NCI-H1930 (cell line): ENCODE results near the gene DSEL.

ENCODE experiments used
- DNase-seq, 2 experiments: peaks; one replicate each; lab custom pipeline; 2025; lab: John Stamatoyannopoulos, UW

The DSEL gene

DNA sequence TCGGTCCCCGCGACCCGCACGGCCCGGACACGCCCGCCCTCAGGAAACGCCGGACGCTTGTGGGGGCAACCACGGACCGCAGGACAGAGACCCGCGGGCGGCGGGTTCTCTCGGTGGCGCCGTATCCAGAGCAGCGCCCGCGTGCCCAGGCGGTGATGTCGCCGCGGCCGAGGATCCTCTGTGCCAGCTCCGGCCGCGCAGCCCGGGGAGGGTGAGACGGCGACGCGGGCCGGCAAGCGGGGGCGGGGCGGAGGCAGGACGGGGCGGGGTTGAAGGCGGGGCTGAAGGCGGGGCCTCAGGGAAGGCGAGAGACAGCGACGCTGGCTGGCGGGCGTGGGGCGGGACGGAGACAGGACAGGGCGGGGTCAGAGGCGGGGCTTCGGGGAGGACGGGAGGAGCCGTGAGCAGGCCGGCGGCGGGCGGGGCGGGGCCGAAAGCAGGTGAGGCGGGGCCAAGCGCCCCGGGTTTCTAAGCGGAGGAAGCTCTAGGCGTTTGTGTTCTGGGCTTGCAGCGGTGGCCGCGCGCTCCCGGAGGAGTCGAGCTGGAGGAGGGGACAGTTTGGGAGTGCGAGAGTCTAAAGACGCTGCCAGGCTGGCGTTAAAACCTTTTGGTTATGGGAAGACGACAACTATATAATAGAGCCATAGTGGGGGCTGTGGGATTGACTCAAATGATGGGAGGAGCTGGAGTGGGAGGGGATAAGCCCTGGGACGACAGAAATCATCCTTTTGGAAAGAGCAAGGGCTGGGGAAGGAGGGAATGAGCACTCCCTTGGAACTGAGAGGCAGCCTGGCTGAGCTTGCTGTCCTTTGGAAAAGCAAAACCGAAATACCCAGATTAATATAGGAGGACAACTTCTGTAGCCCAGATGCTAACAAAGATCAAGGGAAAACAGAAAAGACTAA, at the start of gene DSEL:
Gene DSEL, minus strand, starts transcription at position 182 of the 905 bp plus-strand sequence. CDS start 2,112 bp downstream, outside the sequence.
- DNase-seq, result peak; percentile 82 to 89

DNA sequence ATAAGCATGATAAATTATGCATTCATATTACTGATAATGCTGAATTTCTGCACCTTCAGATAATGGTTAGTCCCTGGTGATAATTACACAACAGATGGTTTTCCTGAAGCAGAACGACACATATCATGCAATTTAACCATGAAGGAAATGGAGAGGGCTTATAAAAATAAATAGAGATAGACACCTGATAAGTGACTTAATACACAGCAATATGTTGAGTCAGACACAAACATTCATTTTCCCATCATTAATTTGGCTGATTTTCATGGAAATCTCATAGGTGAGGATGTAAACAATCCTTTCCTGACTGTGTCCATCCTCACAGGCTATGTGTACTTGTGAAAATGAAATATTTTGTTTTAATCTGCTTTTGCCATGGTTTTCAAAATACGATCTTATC, 36.9 kb upstream of the DSEL start:
- no peak for DNase-seq

DNA sequence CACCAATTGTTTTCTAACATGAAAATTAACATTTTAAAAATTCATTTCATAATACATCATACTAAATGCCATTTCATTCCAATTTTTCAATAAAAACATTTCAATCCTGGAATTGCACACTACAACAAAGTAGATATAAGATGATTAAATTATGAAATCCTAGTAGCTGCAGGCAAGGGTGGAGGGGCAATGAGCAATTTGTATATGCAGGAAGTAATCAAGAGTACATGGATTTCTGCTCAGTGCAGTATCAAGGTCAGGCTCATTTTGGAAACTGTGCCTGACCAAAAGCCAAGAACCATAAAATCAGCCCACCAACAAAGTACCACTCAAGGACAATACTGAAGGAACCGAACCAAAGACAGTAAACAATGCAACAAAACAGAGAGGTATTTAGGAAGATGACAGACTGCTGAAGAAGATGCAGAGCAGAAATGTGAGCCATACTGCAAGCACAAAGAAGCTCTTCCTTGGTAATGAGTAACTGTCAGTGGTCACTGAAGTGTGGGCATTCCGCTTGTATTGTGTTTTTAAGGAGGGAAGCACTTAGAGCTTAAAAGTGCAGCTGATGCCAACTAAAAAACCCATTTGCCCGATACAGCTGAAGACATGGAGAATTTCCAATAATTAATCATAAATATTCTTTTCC, 34.5 kb upstream of the DSEL start:
- no peak for DNase-seq

DNA sequence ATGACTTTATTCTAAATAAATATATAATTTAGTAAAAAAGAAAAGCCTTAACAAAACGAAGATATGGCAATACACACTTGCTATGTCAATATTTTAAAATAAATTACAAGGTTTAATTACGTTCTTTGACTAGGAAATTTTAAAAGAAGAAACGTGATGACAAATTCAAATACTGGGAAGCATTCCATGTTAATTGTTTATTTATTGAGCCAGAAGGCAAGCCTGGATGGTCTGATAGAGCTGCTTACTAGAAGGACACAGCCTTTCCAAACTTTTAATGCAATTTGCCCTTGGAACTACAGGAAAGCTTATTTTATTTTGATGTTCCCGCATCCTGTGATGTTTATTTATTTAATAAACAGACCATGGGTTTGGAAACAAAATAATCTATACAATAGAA, 33.4 kb upstream of the DSEL start:
- DNase-seq, result peak in 1 of 2 experiments; percentile 15

DNA sequence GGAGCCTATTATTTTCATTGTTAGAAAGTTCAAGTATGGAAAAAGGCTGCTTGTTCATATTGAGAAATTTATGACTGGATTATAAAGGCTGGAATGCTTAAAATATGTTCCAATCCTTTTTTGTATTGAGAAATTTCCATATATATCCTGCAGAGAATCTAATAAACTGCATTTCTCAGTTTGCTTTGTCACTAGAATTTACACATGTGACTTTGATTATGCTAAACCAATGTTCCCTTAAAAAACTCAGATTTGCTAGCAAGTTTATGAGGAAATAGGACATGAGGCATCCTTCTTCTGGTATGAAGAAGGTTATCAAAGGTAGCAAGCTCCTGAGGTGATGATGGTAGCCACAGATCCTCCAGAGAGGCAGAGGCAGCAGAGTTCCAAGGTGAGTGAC, 29.2 kb upstream of the DSEL start:
- DNase-seq, result no peak

DNA sequence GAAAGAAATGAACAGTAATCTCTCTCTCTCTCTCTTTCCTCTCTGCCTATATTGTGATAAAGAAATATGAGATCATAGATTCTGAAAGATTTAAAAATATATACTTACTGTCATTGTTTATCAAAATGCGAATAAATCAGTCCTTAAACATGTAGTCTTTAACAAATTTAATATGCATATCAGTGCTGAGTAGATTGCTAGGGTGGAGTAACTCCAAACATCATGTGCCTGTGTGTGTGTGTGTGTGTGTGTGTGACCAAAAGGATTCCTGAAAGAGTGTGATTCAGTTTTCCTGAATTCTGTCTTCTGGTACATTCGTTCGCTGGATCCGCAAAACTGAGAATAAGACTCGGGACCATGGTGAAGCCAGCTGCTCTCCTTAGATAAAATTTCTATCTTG, 24.0 kb upstream of the DSEL start:
- no peak for DNase-seq

DNA sequence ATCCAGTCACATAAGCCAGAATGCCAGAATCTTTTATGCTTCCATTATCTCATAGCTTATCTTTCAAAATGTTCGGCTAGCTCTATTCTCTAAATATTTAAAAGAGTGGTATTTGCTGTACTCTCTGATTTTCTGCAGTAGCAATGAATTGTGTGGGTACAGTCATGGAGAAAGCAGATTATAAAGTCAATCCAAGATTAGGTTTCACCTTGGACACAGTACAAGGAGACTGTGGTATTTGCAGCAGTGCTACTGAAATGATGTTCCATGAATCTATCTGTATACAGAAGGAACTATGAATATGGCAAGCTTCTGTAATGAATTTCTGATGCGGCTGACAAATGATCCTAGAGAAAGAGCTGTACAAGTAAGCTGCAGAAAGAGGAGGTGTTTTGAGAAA, 15.4 kb upstream of the DSEL start:
- no peak for DNase-seq

DNA sequence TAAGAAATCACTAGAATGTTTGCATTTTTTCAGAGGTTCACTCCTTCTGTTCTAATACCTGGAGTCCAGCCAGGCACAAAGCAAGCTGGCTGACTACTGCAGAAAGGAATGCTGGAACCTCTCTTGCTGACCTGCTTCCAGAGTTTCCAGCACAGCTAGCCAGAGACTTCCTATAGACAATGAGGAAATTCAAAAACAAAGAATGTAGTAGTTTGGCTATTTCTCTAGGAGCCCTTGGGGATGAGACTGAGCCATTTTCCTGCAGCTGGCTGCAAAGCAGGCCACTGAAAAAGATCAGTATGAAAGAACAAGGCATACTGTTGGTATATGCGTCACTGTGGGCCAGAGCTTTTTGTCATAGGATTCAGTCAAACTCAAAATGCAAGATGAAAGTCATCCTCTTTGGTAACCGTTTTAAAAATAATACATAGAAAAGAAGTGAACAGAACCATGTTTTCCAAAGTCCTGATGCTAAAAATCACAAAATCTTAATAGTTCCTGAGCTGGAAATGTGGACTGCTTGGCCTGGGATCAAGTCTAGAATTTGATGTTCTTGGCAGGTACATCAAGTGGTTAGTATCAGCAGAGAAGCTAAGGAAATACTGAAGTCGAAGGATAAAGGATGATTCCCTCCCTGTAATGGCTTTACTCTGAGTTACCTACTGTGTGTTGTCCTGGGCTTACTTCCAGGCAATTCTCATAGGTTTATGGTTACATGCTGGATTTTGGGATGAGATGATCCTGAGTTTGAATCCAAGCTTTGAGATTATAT, 9.0 kb upstream of the DSEL start:
- no peak for DNase-seq

DNA sequence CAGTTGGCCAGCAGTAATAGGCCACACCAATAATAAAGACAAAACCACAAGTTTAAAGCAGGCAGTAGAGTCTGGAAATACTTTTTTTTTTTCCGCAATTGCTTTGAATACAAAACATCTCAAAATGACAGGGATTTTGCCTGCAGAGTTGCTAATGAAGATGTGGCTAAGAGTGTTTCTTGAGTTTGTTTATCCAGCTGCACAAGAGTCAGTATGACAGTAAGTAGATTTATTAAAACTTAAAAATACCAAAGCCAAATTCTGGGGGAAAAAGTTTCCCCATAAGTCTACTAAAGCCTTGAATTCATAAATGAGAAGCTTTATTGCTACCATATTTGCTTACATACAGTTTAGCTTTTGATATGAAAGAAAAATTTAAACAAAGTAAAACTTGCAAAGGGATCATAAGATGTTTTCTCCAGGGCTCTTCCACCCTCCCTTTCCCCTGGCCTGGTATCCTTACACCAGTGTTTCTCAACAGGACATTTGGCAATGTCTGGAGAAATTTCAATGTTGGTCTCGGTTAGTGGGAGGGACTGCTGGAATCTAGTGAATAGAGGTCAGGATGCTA, 3.9 kb upstream of the DSEL start:
- no peak for DNase-seq

DNA sequence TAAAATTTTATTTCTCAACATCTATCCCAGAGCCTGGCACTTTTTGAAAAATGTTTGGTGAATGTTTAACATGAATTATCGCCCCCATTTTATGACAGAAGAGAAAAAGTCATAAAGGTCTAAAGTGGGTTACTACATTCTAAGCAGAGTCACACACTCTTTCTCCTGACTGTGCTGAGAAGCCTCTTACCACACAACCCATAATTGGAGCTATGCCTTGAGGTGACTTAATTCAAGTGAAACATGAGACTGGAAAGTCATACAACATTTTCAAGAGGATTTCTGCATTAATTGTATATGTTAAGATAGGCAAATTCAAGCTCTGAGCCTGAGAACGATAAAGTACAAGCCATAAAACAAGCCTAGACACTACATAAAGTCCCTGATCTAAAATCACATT, 3.1 kb upstream of the DSEL start:
- DNase-seq, result no peak

DNA sequence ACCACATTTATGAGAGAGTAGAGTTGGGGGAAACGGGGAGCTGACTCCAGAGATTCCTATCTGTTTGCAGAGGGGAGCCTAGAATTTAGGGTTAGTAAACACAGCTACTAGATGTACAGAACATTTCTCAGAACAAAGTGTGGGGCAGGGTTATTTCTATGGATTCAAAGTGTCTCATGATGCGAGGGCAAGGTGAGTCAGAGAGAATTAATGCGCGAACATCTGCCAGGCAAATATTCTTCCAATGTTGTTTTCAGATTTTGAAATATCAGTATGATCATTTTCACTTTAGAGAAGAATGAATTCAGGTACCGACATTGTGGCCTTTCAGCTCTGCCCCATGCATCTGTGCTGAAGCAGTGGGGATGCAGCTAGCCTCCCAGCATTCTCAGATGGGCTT, 2.0 kb upstream of the DSEL start:
- DNase-seq, result no peak

DNA sequence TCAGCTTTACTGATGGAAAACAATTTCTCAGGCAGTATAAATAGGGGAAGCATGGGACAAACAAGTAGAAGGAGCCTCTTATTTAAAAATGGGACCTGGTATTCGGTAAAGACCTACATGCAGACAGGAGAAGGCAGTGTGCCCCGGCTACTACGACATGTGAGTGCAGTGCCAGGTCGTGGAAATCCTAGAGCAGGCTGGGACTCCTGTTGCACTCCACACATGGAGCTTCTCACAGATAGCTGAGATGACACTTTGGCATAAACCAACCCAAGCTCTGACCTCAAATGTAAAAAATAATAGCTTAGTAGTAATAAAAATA, 885 bp upstream of the DSEL start:
- no peak for DNase-seq

DNA sequence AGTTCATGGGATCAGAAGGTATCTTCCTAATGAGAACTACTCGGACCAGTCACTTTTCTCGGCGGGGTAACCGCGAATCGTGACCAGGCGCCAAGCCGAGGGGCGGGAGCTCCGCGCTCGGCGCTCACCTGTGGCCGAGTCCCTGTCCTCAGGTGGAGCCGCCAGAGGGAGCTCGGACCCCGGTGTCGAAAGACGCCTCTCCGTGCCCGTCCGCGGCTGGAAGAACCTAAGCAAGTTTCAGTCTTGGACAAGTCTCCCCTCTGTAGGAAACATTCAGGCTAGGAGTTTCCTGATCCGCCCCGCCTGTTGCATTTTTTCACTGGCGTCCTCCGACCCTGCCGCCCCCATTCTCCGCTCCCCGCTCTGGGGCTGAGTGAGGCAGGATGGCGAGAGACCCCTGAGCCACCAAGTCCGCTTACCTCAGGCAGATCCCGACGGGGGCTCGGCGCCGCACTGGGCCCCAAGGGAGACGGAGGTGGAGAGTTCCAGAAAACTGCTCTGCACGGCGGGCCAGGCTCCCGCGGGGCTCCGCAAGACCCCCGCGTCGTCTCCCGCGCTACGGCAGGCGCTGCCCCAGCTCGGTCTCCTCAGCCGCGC, 480 bp downstream of the DSEL start:
- DNase-seq, result peak; percentile 73 to 81

DNA sequence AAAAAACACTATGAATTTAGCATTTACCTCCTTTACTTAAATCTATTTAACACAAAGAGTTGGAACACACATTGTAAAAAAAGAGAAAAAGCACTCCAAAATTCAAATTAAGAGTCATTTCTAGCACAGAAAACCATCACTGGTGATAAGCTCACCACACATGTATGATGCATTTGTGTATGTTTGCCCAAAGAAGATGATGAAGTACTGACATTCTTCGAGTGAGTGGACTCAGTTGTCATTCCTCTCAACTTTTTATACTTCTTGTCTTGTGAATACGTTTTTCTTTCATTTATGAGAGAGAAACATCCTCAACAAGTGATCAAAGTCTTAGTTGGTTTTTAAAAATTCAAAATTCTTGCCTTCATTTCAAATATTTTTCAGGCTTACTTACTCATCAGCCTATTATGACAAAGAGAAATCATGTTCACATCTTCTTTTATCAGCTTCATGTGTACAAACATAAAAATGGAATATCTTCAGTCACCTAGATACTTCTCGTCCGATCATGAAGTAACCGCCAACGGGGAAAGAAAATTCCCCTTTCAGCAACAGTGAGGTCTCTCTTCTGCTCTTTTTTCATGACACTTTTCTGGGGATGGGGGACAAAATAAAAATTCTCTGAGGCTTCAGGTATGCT, 1.5 kb downstream of the DSEL start:
- DNase-seq, result no peak

DNA sequence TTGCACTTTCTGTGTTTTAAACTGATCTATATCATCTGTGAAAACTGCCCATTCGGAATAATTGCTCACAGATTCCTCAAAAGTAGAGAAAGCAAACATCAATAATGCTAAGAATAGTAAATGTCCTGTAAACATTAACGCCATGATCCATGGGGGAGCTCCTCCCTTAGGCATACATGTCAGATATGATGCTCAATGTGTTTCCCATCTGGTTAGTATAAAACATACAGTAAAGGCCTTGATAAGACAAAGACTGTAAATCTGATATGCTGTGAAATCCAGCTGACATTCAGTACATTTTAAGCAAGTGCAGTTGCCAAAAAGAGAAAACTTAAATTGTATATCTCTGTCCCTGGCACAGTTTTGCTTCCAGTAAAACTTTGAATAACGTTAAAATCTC, 2.1 kb downstream of the DSEL start:
- no peak for DNase-seq

DNA sequence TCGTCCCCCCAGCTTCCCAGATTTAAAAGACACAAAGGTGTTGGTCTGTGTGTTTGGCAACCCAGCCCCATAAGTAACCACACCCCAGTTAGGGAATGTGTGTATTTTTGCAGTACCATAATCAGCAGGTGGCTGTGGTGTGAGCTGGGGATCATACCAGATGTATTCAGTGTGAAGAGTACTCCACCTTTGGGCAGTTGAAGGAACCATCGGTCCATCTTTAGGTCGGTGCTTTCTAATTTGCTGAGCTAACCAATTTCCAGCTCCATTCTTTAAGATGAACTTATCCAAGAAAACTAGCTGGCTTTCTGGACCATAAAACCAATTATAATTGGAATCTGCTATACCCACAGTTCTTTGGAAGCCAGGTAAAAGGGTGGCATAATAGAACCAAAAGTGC, 3.2 kb downstream of the DSEL start:
- no peak for DNase-seq

DNA sequence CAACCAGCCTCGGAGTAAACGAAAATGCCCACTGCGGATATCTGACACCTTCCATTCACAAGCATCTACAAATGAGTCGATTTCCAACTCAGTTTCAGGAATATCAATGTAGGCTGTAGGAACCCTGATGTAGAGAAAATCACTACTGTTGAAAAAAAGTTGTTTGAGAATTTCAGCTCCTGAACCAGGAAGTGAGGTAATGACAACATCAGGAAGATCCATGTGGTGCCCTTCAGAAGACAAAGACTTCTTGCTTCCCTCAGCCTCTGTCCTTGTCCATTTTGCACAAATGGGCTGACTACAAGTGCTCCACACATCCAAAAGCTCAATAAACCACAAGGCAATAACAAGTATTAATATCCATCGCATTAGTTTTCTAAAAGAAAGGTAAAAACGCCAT, 4.7 kb downstream of the DSEL start:
- no peak for DNase-seq

DNA sequence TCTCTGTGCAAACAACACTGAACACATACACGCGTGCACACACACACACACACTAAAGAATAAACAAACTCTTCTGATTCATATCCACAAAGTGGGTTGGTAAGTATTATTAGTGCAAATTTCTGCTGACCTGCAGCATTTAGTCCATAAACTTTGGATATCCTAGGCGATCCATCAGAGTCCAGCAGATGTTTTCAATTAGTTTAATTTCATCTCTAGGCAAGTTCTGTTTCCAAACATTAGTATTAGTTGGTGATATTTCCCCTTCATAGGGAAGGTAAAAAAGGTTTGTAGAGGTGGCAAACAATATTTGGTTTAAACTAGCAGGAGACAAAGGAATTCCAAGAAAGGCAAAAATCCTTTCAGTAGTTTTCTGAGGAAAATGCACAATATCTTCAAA, 5.7 kb downstream of the DSEL start:
- DNase-seq, result no peak

DNA sequence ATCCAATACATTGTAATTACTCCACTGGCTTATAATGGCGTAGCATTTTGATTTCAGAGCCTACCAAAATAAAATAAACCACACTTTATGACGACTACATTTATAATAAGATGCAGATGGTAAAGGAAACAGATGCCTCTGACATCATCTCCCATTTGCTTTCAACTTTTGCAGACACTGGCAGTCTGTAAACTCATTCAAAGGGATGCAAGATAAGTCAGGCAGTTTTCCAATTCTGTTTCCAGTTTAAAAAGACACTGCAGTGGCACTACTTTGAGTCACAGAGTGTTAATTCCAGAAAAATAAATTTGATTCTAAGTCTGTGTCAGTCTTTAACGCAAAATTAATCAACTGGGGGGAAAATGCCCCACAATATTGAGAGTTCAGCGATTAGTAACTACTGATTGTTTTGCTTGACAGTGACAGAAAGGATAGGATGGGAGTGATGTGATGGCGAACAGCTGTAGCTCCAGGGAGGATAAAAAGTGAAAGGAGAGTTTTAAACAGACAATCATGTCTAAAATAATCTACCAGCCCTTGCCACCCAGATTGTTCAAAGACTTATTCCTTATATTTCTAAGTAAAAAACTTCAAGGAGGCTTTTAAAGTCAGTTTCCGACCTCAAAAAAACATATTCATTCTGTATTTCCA, 6.7 kb downstream of the DSEL start:
- DNase-seq, result no peak

DNA sequence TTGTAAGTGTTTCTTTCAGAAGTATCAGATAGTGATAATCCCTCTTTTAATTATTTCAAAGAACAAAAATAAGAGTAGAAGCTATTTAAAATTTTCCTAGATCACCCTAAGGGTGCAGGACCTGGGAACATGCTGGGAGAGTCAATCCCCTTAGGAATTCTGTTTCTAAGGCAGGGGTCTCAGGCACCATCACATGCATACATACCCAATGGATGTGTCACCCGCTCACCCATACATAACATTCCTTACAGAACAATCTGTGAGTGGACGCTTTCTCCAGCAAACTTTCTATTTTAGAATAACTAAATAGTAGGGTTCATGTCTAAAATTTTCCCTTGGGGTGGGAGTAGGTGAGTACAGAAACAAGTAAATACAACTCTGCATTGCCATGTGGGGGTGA, 8.4 kb downstream of the DSEL start:
- DNase-seq, result no peak

DNA sequence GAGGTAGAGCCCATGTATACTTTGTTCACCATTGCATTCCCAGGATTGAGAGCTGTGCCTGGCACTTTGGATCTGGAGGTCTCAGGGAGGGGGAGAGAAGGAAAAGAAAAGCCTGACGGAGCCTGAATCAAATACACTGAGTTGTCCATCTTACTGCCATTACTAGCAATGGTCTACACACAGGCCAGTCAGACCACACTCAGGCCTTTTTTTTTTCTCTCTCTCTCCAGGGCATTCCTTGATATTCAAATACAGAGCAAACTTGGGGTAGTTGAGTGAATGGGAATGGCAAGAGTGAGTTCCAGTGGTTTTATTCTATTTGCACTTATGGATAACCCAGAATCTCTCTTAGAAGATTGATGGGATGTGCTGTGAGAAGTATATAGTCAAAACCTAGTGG, 11.8 kb downstream of the DSEL start:
- DNase-seq, result no peak
